ENCODE measurements around the gene IER5.

DNA sequence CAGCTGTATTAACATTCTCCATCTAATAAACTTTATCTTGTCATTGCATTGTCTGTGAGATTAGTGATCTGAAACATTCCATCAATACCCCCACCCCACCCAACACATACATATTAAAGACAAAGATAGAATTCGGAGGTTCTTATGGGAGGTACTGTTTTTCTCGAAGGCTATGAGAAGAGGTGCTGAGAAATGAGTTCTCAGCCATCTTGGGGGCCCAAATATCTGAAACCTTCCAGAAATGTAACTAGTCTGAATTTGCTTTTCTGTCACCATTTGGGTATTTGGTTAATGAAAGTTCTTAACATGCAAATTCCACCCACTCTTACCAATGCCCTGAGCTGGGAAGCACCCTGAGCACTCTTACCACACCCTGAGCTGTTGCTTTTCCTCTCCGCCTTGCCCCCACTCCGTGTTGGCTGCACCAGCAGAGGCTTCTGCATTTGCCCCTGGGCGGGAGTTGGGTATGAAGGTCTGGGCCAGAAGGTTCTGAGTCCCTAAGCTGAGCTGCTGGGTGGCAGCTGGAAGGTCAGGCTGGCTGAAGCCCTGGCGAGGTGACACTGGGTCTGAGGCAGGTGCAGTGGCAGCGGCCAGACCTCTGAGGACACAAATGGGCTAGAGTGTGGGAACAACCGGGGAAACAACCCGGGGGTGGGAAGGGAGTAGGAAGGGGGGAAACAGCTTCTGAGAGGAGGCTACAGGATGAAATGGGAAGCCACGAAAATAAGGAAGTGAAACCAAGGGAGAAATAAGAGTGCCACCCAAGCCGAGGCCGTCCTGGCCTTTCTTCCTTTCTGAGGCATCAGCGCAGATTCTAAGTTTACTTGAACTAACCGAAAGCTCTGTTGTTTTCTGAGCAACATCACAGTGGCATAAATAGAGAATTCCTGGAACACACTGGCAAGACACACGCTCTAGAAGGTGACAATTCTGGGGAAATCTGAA is 26.3 kb upstream of the IER5 start:
- TF ChIP-seq CTCF (conservative IDR thresholded peaks at IDR 0.05; ENCODE audit: low read depth, low read length) (no peak), EZH2phosphoT487 (IDR thresholded peaks at IDR 0.05; ENCODE audit: borderline replicate concordance, low read length) (no peak)
